Prostate gland (tissue), 2 donors: ENCODE results near the gene C6orf89. TPM values are rescaled to one million over a fixed set of nuclear protein-coding genes. Genes with fewer than 3 reads are reported as not detected.

Experiments
- DNase-seq: peaks from one replicate; pipeline ENCODE4 v3.0.0-alpha.2; 2019; ENCODE audit warnings: low spot score
- H3K27ac ChIP-seq, 2 donors: fragments of 200-600 bp; sonication (generic); 2 replicates each; pipeline ENCODE4 v1.5.1; 2017 to 2019
- H3K27me3 ChIP-seq: fragments of 200-600 bp; sonication (generic); replicated peaks from 2 replicates; pipeline ENCODE4 v1.5.1; 2019; ENCODE audit not compliant: insufficient read depth
- H3K36me3 ChIP-seq, 2 donors: fragments of 200-600 bp; sonication (generic); 1 replicate in 1 of 2; 2 replicates in 1 of 2; pipeline versions ENCODE4 v1.5.1 to v1.8.1; 2017 to 2019
- H3K4me1 ChIP-seq: fragments of 200-600 bp; sonication (generic); replicated peaks from 2 replicates; pipeline ENCODE4 v1.5.1; 2019
- H3K4me3 ChIP-seq, 2 donors: fragments of 200-600 bp; sonication (generic); 2 replicates each; pipeline ENCODE4 v1.5.1; 2017 to 2019
- H3K9me3 ChIP-seq: fragments of 200-600 bp; sonication (generic); 2 replicates; pipeline ENCODE4 v1.5.1; 2017
- CTCF ChIP-seq, 4 experiments: fragments of 200-600 bp in 2 of 4; fragments of 450-650 bp in 2 of 4; sonication (generic) in 2 of 4; IDR thresholded peaks; 1 replicate in 3 of 4; 2 replicates in 1 of 4; pipeline ENCODE4 v1.5.1; 2016 to 2019; ENCODE audit warnings: antibody characterized with exemption in 4 of 4, mild to moderate bottlenecking in 2 of 4, moderate library complexity in 2 of 4
- POLR2A ChIP-seq: fragments of 450-650 bp; IDR thresholded peaks from one replicate; pipeline ENCODE4 v1.6.1; 2016; ENCODE audit warnings: antibody characterized with exemption, mild to moderate bottlenecking
- POLR2AphosphoS5 ChIP-seq: sonication (generic); formaldehyde crosslinking; IDR thresholded peaks from one replicate; pipeline ENCODE4 v1.6.1; 2017; ENCODE audit warnings: antibody characterized with exemption
- WGBS: methylation state at CpG from one replicate; pipeline ENCODE4 v1.1.5; 2018; 5-methylcytosine and 5-hydroxymethylcytosine counted together
- intact Hi-C: fragments of 100-400 bp; cut with DNase I; formaldehyde crosslinking; loops from one replicate; pipeline ENCODE4 v1.14.2; 2022
- total RNA-seq, 2 donors: library from RNA; depleted of rRNA; stranded (reverse); fragments of >200 nt; gene quantifications; one replicate each; pipeline ENCODE4 v1.1.0, GENCODE V29; 2016

C6orf89 gene
- total RNA-seq, 2 donors from 2014 or later: 54.9 to 96.9 TPM

GRCh38 chr6:36929152-36929551 lies 43.4 kb downstream of the C6orf89 start:
- no peaks in the 10 kb centered on the region for H3K9me3 ChIP-seq
- H3K36me3 ChIP-seq: no peaks in the 10 kb centered on the region
- WGBS: 76% methylated on average over 10 of the region's 10 CpGs
- TF ChIP-seq POLR2AphosphoS5 (no peak), POLR2A (no peak), CTCF (IDR thresholded peaks at IDR 0.05) (no peak)
- DNase-seq: no peak
- H3K27ac ChIP-seq: no peak overlapping the region
- no peaks in the 10 kb centered on the region for H3K4me1 ChIP-seq
- no peaks in the 10 kb centered on the region for H3K27me3 ChIP-seq
- intact Hi-C loops: no loop called here
- no peak overlapping the region for H3K4me3 ChIP-seq

DNA sequence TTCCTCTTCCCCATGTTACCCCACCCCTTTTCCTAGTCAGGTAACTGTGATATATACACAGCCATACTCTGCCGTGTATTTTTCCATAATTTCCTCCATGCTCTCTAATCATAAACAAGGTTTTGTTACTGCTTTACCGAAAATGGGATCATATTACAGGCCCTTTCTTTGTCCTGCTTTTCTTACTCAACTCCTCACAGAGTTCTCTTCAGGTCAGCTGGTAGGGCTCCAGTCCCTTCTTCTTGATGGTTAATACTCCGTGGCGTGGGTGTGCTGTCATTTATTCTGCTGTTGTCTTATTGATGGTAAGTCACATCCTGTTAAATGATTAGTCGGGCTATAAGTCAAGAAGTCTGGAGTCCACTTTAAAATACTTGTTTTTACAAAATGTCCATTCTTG lies 43.9 kb downstream of the C6orf89 start:
- TF ChIP-seq CTCF (IDR thresholded peaks at IDR 0.05): no peak
- TF ChIP-seq POLR2A: no peak
- TF ChIP-seq POLR2AphosphoS5: peak; percentile 24
- H3K36me3 ChIP-seq: no peaks in the 10 kb centered on the region
- H3K27ac ChIP-seq: no peak overlapping the region
- no peaks in the 10 kb centered on the region for H3K4me1 ChIP-seq
- WGBS: 17% methylated on average over 5 of the region's 5 CpGs
- H3K27me3 ChIP-seq: no peaks in the 10 kb centered on the region
- H3K9me3 ChIP-seq: no peaks in the 10 kb centered on the region
- intact Hi-C loops: no loop called here
- no peak for DNase-seq
- H3K4me3 ChIP-seq: no peak overlapping the region

GRCh38 chr6:36930483-36930882 lies 44.7 kb downstream of the C6orf89 start:
- H3K27ac ChIP-seq: no peak overlapping the region
- WGBS: 97% methylated on average over 4 of the region's 4 CpGs

DNA sequence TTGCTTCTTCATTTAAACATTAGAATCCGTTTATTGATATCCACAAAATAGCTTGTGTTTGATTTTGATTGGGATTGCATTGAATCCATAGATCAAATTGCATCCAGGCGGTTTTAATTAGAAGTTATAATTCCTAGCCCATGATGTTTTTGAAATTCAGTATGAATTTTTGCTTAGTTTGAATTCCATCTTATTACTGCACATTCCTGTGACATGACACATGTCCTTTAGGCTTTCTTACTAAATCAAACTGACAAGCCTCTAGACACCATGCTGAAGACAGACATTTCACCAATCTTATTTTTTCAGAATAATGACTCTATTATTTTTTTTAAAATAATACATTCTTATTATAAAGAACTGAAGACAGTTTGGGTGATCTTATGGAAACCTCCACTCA lies 47.4 kb downstream of the C6orf89 start:
- no peak for DNase-seq
- no peaks in the 10 kb centered on the region for H3K27me3 ChIP-seq
- H3K4me3 ChIP-seq: no peak overlapping the region
- intact Hi-C loops: no loop called here
- TF ChIP-seq CTCF (IDR thresholded peaks at IDR 0.05) (no peak), POLR2A (no peak), POLR2AphosphoS5 (no peak)
- WGBS: 92% methylated on average over 2 of the region's 2 CpGs
- H3K4me1 ChIP-seq: no peaks in the 10 kb centered on the region
- no peaks in the 10 kb centered on the region for H3K9me3 ChIP-seq
- H3K27ac ChIP-seq: no peak overlapping the region
- H3K36me3 ChIP-seq: no peaks in the 10 kb centered on the region

More at GRCh38 chr6:36930483-36930882, 44.7 kb downstream of the C6orf89 start:
- intact Hi-C loops: no loop called here
- no peak for TF ChIP-seq POLR2AphosphoS5
- TF ChIP-seq CTCF (IDR thresholded peaks at IDR 0.05): no peak
- TF ChIP-seq POLR2A: no peak
- no peak for DNase-seq
- Histone ChIP-seq H3K4me1 (no peaks in the 10 kb centered on the region), H3K9me3 (no peaks in the 10 kb centered on the region), H3K4me3 (no peak overlapping the region), H3K27me3 (no peaks in the 10 kb centered on the region), H3K36me3 (no peaks in the 10 kb centered on the region)

DNA sequence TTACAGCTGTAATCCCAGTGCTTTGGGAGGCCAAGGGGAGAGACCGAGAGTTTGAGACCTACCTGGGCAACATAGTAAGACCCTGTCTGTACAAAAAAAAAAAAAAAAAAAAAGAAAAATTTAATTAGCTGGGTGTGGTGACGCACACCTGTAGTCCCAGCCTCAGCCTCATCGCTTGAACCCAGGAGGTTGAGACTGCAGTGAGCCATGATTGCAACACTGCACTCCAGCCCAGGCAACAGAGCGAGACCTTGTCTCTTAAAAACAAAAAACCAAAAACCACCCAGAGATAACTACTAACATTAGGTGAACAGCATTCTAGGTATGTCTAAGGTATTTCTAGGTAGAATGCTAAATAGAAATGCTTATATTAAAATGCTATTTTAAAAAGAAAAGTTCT lies 47.8 kb downstream of the C6orf89 start:
- intact Hi-C loops: no loop called here
- H3K4me3 ChIP-seq: no peak overlapping the region
- no peaks in the 10 kb centered on the region for H3K27me3 ChIP-seq
- no peak overlapping the region for H3K27ac ChIP-seq
- H3K4me1 ChIP-seq: no peaks in the 10 kb centered on the region
- WGBS: 96% methylated on average over 4 of the region's 4 CpGs
- no peak for TF ChIP-seq CTCF (IDR thresholded peaks at IDR 0.05)
- TF ChIP-seq POLR2AphosphoS5: no peak
- TF ChIP-seq POLR2A: no peak
- H3K36me3 ChIP-seq: no peaks in the 10 kb centered on the region
- H3K9me3 ChIP-seq: no peaks in the 10 kb centered on the region
- DNase-seq: no peak
